B cell (primary cell): ENCODE measurements around the gene LCOR. TPM values are rescaled to one million over a fixed set of nuclear protein-coding genes. Genes with fewer than 3 reads are reported as not detected.
A peak's percentile ranks its signal among the peaks of the same experiment; 100 is the strongest.

ENCODE experiments used
- ATAC-seq: fragments of 200-7000 bp; cut with Tn5 transposase; one replicate; pipeline ENCODE4 v1.10.0; 2021; ENCODE audit warnings: low read depth, mild to moderate bottlenecking, moderate number of reproducible peaks, moderate library complexity
- CTCF ChIA-PET: fragments of 350-600 bp; sonication (Branson Sonifier 250); formaldehyde crosslinking; loops from one replicate; lab custom pipeline; 2021; ENCODE audit warnings: antibody characterized with exemption, inconsistent platforms; lab: Charles Lee
- POLR2A ChIA-PET: fragments of 350-600 bp; sonication (Branson Sonifier 250); formaldehyde crosslinking; loops from one replicate; lab custom pipeline; 2021; ENCODE audit warnings: antibody characterized with exemption; lab: Charles Lee
- DNase-seq: peaks from one replicate; pipeline ENCODE4 v3.0.0; 2013
- H2AFZ ChIP-seq: 2 replicates; pipeline ENCODE4 v1.6.1; 2012; ENCODE audit warnings: mild to moderate bottlenecking, low read depth, low read length; ENCODE audit not compliant: insufficient read depth, poor library complexity, severe bottlenecking
- H3K27ac ChIP-seq, 2 donors: 1 replicate in 1 of 2; 2 replicates in 1 of 2; pipeline ENCODE4 v1.5.1; 2012 to 2013; ENCODE audit warnings: low read length in 2 of 2, mild to moderate bottlenecking in 2 of 2, moderate library complexity in 1 of 2
- H3K27me3 ChIP-seq, 4 experiments: fragments of 200-600 bp in 1 of 4; sonication (generic) in 1 of 4; replicated peaks in 1 of 4; 1 replicate in 2 of 4; 2 replicates in 2 of 4; pipeline versions ENCODE4 v1.6.1 to v1.7.0; 2013 to 2016; ENCODE audit warnings: low read length in 3 of 4, mild to moderate bottlenecking in 2 of 4, mixed read lengths in 1 of 4, moderate library complexity in 1 of 4; ENCODE audit not compliant: insufficient read depth in 4 of 4, control insufficient read depth in 3 of 4; ENCODE audit errors: control extremely low read depth in 1 of 4
- H3K36me3 ChIP-seq, 2 experiments: replicated peaks in 1 of 2; 1 replicate in 1 of 2; 2 replicates in 1 of 2; pipeline versions ENCODE4 v1.6.1 to v1.7.1; 2013; ENCODE audit warnings: low read length in 1 of 2; ENCODE audit not compliant: insufficient read depth in 2 of 2, control insufficient read depth in 1 of 2; ENCODE audit errors: control extremely low read depth in 1 of 2, extremely low read depth in 1 of 2
- H3K4me1 ChIP-seq, 2 donors: fragments of 200-600 bp in 1 of 2; sonication (generic) in 1 of 2; 1 replicate in 1 of 2; 2 replicates in 1 of 2; pipeline versions ENCODE4 v1.5.1 to v1.6.1; 2013 to 2017; ENCODE audit warnings: low read length in 2 of 2; ENCODE audit not compliant: control insufficient read depth in 2 of 2, insufficient read depth in 2 of 2
- H3K4me2 ChIP-seq: replicated peaks from 2 replicates; pipeline ENCODE3; 2012; ENCODE audit warnings: mild to moderate bottlenecking, low read depth, low read length; ENCODE audit not compliant: poor library complexity, severe bottlenecking
- H3K4me3 ChIP-seq, 5 experiments: fragments of 200-600 bp in 1 of 5; sonication (generic) in 1 of 5; 1 replicate in 3 of 5; 2 replicates in 2 of 5; pipeline versions ENCODE4 v1.5.1 to v1.7.0; 2011 to 2016; ENCODE audit warnings: low read length in 4 of 5, mild to moderate bottlenecking in 4 of 5, low read depth in 2 of 5, control low read depth in 1 of 5, moderate library complexity in 1 of 5; ENCODE audit not compliant: insufficient read depth in 1 of 5; ENCODE audit errors: control extremely low read depth in 1 of 5, extremely low read depth in 1 of 5
- H3K79me2 ChIP-seq: fragments of 200-600 bp; sonication (generic); one replicate; pipeline ENCODE4 v1.6.0; 2016; ENCODE audit warnings: low read length; ENCODE audit not compliant: control insufficient read depth, insufficient read depth
- H3K9ac ChIP-seq: fragments of 200-600 bp; sonication (generic); 2 replicates; pipeline ENCODE4 v1.6.1; 2017; ENCODE audit warnings: mild to moderate bottlenecking, low read length, moderate library complexity
- H3K9me3 ChIP-seq, 3 donors: one replicate each; pipeline versions ENCODE4 v1.6.1 to v1.7.1; 2013; ENCODE audit warnings: low read length in 2 of 3; ENCODE audit not compliant: control insufficient read depth in 2 of 3, insufficient read depth in 1 of 3; ENCODE audit errors: control extremely low read depth in 1 of 3
- H4K20me1 ChIP-seq: 2 replicates; pipeline ENCODE4 v1.6.0; 2012; ENCODE audit warnings: mild to moderate bottlenecking, low read length; ENCODE audit not compliant: insufficient read depth, control insufficient read depth, poor library complexity, severe bottlenecking
- H3K27ac Mint-ChIP-seq: one replicate; pipeline ENCODE4 v1.8.0; 2021; ENCODE audit warnings: mixed read lengths
- H3K27me3 Mint-ChIP-seq: one replicate; pipeline ENCODE4 v1.8.0; 2021; ENCODE audit warnings: mixed read lengths
- H3K4me1 Mint-ChIP-seq: one replicate; pipeline ENCODE4 v1.8.0; 2021; ENCODE audit warnings: mixed read lengths
- H3K4me3 Mint-ChIP-seq: one replicate; pipeline ENCODE4 v1.8.0; 2021; ENCODE audit warnings: mixed read lengths
- H3K9me3 Mint-ChIP-seq: one replicate; pipeline ENCODE4 v1.8.0; 2022; ENCODE audit warnings: mixed read lengths; ENCODE audit not compliant: insufficient read depth
- CTCF ChIP-seq: fragments of 200-600 bp; IDR thresholded peaks from one replicate; pipeline ENCODE4 v1.8.0; 2022; ENCODE audit warnings: antibody characterized with exemption, mild to moderate bottlenecking
- EZH2 ChIP-seq: IDR thresholded peaks from 2 replicates; pipeline ENCODE4 v1.6.1; 2012; ENCODE audit warnings: borderline replicate concordance, low read depth, mild to moderate bottlenecking, moderate library complexity, low read length; ENCODE audit not compliant: insufficient read depth, poor library complexity, severe bottlenecking
- WGBS: methylation state at CpG from one replicate; pipeline ENCODE4 v1.1.5; 2013; ENCODE audit warnings: missing lambda C conversion rate; ENCODE audit not compliant: insufficient coverage; 5-methylcytosine and 5-hydroxymethylcytosine counted together
- intact Hi-C: fragments of 100-400 bp; cut with micrococcal nuclease; formaldehyde crosslinking; loops from one replicate; pipeline ENCODE4 v1.10.0; 2022
- polyA plus RNA-seq: library from polyadenylated mRNA; depleted of rRNA; stranded (reverse); fragments of >200 nt; gene quantifications from 2 replicates; pipeline ENCODE4 v1.2.3, GENCODE V29; 2012
- total RNA-seq, 2 donors: library from RNA; stranded (reverse); fragments of 120-200 nt in 1 of 2; gene quantifications; 1 replicate in 1 of 2; 2 replicates in 1 of 2; pipeline versions ENCODE4 v1.2.3 to v1.2.4, GENCODE V29; 2013 to 2022

The LCOR gene
- total and polyA plus RNA-seq, 2 donors (not counting 1 experiment from before 2014, with no cell fraction given), result 5.1 to 70.0 TPM

GRCh38 chr10:97025613-97026242 lies 193.6 kb downstream of the LCOR start:
- H3K79me2 ChIP-seq, result no peaks in the 10 kb centered on the region
- no peak overlapping the region for H3K9ac ChIP-seq
- ATAC-seq (peak; percentile 57), DNase-seq (peak; percentile 67)
- 53% methylated on average over 5 of the region's 9 CpGs for WGBS
- H2AFZ ChIP-seq, result no peak overlapping the region
- H3K9me3 ChIP-seq, result no peaks in the 10 kb centered on the region
- Mint-ChIP-seq H3K9me3 (no peaks in the 10 kb centered on the region), H3K4me3 (no peak overlapping the region), H3K4me1 (peaks cover 8% of the 10 kb centered on the region), H3K27ac (no peak overlapping the region), H3K27me3 (peaks cover 5% of the 10 kb centered on the region)
- H4K20me1 ChIP-seq, result no peaks in the 10 kb centered on the region
- intact Hi-C loops, result loop anchor here (2.0 to 10.0 kb wide), 2 partner anchors 261 to 385 kb away; no protein-coding TSS in a partner anchor
- no peak overlapping the region for H3K27ac ChIP-seq
- H3K4me2 ChIP-seq, result no peak overlapping the region
- no peaks in the 10 kb centered on the region for H3K36me3 ChIP-seq
- H3K4me1 ChIP-seq, result peaks cover 0 to 4% of the 10 kb centered on the region in 2 donors
- no peaks in the 10 kb centered on the region for H3K27me3 ChIP-seq
- TF ChIP-seq CTCF (peak; percentile 77), EZH2 (no peak)
- ChIA-PET POLR2A (interaction anchor here (0.9 kb wide), 1 partner anchor 196 kb away, joined by 3 read pairs; no protein-coding TSS in a partner anchor), CTCF (interaction anchor here (0.6 to 2.9 kb wide), 33 partner anchors 9 to 654 kb away, joined by 3 to 29 read pairs (median 4); no protein-coding TSS in a partner anchor)
- no peak overlapping the region for H3K4me3 ChIP-seq
